Renal cortical epithelial cell (primary cell): ENCODE results near the gene AGBL5. TPM values are rescaled to one million over a fixed set of nuclear protein-coding genes. Genes with fewer than 3 reads are reported as not detected.
"Not testable (repeated sequence)": the region's sequence is repeated elsewhere in the genome, so short reads cannot be mapped to it uniquely, and the experiment has no call there.

Source experiments
- DNase-seq: peaks from one replicate; pipeline ENCODE4 v3.0.0-alpha.2; 2011; ENCODE audit warnings: low read depth
- total RNA-seq: library from RNA; depleted of rRNA; stranded (reverse); fragments of >200 nt; gene quantifications from 2 replicates; pipeline ENCODE4 v1.2.3, GENCODE V29; 2014

Gene AGBL5
- total RNA-seq, 1 donor from 2014 or later: 35.0 TPM

GRCh38 chr2:27118525-27119329 is 67.3 kb downstream of the AGBL5 start, which contains the start of gene CGREF1:
TSS of gene CGREF1 (minus strand) at chr2:27119128. CDS start at chr2:27104366, 14,762 bp downstream.
- no peak for DNase-seq

DNA sequence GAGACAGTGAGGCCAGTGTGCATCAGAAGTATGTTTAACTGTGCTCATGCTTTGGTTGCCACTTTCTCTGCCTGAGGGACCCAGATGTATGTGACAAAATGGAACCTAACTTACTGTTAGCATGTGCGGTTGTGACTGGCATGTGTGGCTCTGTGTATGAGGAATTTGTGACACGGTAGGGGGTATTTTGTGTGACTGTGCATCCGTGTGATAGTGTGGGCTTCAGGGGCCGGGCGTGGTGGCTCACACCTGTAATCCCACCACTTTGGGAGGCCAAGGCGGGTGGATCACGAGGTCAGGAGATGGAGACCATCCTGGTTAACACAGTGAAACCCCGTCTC is 67.8 kb downstream of the AGBL5 start:
- not testable (repeated sequence) for DNase-seq

Other genes starting within 250 kb of the AGBL5 start
- gene DPYSL5, start 203.5 kb upstream of the AGBL5 start, total RNA-seq: not detected in 2 replicates
- 1.6 and 6.5 TPM in 2 replicates for gene MAPRE3, start 81.0 kb upstream of the AGBL5 start, total RNA-seq
- 16.8 and 29.3 TPM in 2 replicates for gene TMEM214, start 18.7 kb upstream of the AGBL5 start, total RNA-seq
- gene OST4, start 20.0 kb downstream of the AGBL5 start, total RNA-seq: 302 and 423 TPM in 2 replicates
- gene EMILIN1, start 26.9 kb downstream of the AGBL5 start, total RNA-seq: 0.30 and 0.69 TPM in 2 replicates
- 1.1 and 3.0 TPM in 2 replicates for gene KHK, start 35.1 kb downstream of the AGBL5 start, total RNA-seq
- 0.20 and 1.6 TPM in 2 replicates for gene CGREF1, start 67.5 kb downstream of the AGBL5 start, total RNA-seq
- 0.10 TPM in 1 of 2 replicates, not detected in the other for gene ABHD1, start 72.1 kb downstream of the AGBL5 start, total RNA-seq
- 37.5 and 53.0 TPM in 2 replicates for gene PREB, start 83.0 kb downstream of the AGBL5 start, total RNA-seq
- gene PRR30, start 87.7 kb downstream of the AGBL5 start, total RNA-seq: not detected in 2 replicates
- gene TCF23, start 97.3 kb downstream of the AGBL5 start, total RNA-seq: not detected in 2 replicates
- gene ATRAID, start 160.4 kb downstream of the AGBL5 start, total RNA-seq: 101 and 131 TPM in 2 replicates
- gene SLC5A6, start 160.6 kb downstream of the AGBL5 start, total RNA-seq: 29.3 and 36.8 TPM in 2 replicates
- 23.4 and 53.5 TPM in 2 replicates for gene CAD, start 165.7 kb downstream of the AGBL5 start, total RNA-seq
- gene SLC30A3, start 211.4 kb downstream of the AGBL5 start, total RNA-seq: 0.10 TPM in 1 of 2 replicates, not detected in the other
- not detected in 2 replicates for gene DNAJC5G, start 223.8 kb downstream of the AGBL5 start, total RNA-seq
- 0.17 TPM in 1 of 2 replicates, not detected in the other for gene TRIM54, start 230.8 kb downstream of the AGBL5 start, total RNA-seq